ENCODE measurements around the gene SASH1.

DNA sequence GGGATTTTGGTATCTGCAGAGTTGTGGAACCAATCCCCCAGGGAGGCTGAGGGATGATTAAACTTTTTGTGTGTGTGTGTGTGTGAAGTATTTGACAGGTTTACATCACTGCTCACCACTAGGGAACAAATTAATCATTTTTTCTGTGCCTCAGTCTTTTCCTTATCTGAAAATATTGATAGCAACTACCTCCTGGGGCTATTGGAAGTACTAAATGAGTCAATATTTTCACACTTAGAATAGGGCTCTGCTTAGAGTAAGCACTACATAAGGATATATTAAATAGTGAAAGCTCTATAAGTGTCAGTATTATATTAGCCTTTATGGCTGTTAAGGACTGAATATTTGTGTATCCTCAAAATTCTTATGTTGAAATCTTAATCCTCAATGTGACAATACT lies 249.0 kb downstream of the SASH1 start:
- TF ChIP-seq, protein P1, sequence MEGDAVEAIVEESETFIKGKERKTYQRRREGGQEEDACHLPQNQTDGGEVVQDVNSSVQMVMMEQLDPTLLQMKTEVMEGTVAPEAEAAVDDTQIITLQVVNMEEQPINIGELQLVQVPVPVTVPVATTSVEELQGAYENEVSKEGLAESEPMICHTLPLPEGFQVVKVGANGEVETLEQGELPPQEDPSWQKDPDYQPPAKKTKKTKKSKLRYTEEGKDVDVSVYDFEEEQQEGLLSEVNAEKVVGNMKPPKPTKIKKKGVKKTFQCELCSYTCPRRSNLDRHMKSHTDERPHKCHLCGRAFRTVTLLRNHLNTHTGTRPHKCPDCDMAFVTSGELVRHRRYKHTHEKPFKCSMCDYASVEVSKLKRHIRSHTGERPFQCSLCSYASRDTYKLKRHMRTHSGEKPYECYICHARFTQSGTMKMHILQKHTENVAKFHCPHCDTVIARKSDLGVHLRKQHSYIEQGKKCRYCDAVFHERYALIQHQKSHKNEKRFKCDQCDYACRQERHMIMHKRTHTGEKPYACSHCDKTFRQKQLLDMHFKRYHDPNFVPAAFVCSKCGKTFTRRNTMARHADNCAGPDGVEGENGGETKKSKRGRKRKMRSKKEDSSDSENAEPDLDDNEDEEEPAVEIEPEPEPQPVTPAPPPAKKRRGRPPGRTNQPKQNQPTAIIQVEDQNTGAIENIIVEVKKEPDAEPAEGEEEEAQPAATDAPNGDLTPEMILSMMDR (IDR thresholded peaks at IDR 0.05; ENCODE audit: low read length): no peak
- TF ChIP-seq EZH2 (IDR thresholded peaks at IDR 0.05; ENCODE audit: borderline replicate concordance, low read length): no peak
